GM21360 (cell line): ENCODE results near the gene XYLT1.
"Not testable (repeated sequence)": the region's sequence is repeated elsewhere in the genome, so short reads cannot be mapped to it uniquely, and the experiment has no call there.

Experiments
- ATAC-seq: cut with Tn5 transposase; IDR thresholded peaks from one replicate; pipeline ENCODE4 v1.9.1; 2021; ENCODE audit warnings: mild to moderate bottlenecking, moderate library complexity; ENCODE audit not compliant: unreplicated experiment

The XYLT1 gene

DNA sequence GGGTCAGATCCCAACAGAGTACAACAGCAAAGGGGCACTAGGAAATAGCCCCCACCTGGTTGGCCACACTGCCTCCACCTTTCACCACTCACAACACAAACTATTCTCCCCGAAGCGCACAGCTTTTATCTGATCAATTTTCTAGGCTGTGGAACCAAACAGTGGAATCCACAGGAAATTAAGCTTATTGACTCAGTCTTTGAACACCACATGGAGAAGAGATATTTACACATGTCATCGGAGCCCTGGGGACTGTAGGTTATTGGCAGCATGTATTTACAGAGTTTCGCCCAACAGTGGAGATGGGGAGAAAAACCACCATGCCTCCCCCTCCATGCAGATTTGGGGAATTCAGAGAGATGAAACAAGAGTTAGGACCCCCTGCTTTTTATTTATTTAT, 154.8 kb downstream of the XYLT1 start:
- no peak for ATAC-seq

DNA sequence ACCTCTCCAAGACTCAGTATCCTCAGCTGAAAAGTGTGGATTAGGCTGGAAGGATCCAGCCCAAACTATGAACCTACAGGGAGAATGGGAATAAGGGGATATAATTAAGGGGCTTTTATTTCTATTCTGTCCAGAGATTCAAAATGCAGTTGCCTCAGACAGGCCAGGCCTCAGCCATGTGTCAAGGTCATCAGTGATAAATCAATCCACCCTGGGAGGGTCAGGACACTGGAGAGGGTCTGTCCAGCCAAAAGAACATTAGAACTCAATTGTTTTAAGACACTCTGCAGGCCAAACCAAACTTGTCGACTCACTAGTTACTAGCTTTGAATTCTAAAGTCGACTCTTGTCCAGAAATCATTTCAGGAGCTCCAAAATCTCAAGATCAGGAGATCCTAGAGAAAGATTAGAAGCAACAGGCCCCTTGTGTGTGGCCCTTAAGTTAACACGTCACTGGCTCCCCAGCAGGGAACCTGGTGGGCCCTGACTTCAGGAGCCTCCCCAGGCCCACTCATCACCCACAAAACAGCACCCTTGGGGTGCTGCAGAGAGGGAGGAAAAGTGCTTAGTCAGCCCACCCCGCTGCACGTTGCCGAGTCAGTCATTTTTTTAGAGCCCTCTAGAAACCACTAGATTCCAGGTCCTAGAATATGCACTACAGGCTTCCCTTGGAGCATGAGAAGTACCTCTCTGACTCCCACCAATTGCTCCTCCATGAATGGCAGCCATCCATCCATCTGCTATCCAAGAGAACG, 156.8 kb downstream of the XYLT1 start:
- no peak for ATAC-seq

GRCh38 chr16:17313085-17313611, 157.6 kb downstream of the XYLT1 start:
- no peak for ATAC-seq

- no peak for ATAC-seq
Observed at GRCh38 chr16:17312094-17312710, 158.6 kb downstream of the XYLT1 start.

DNA sequence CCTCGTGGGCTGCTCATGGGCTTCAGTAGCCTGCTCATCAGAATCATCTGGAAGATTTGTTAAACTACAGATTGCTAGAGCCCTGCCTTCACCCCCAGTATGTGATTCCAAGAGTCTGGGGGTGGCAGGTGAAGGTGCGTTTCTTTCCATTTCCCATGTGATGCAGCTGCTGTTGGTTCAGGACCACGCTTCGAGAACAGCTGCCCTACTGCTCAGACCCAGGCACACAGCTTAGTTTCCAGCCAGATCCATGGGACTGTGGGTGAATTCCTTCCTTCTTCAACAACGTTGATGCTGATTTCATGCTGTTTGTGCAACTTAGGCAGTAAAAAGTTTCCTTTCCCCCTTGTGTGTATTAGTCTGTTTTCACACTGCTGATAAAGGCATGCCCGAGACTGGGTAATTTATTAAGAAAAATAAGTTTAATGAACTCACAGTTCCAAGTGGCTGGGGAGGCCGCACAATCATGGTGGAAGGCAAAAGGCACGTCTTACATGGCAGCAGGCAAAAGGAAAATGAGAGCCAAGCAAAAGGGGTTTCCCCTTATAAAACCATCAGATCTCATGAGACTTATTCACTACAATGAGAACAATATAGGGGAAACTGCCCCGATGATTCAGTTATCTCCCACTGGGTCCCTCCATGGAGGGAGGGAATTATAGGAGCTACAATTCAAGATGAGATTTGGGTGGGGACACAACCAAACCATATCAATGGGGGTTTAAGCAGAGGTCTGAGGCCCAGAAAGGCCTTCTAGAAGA, 159.2 kb downstream of the XYLT1 start:
- no peak for ATAC-seq

- no peak for ATAC-seq
Observed at GRCh38 chr16:17309510-17309909, 161.2 kb downstream of the XYLT1 start.

- ATAC-seq: no peak
Observed at GRCh38 chr16:17308186-17308585, 162.6 kb downstream of the XYLT1 start.

DNA sequence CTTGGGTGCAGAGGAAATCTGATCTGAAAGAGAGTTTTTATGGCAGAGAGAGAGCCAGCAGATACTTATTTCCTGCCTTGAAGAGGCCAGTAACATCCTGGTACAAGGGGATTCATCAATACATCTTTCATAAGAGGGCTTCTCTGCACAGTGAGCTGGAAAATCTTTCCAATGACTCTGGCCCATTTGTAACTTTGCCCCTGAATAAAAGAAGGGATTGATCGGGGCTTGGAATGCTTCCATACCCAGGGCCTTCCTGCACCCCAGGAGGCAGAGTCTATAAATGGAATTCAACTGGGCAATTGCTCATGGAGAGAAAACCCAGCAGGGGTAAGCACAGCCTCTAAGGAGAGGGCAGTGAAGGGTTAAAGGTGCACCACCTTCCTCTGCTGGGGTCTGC, 163.3 kb downstream of the XYLT1 start:
- ATAC-seq: no peak

DNA sequence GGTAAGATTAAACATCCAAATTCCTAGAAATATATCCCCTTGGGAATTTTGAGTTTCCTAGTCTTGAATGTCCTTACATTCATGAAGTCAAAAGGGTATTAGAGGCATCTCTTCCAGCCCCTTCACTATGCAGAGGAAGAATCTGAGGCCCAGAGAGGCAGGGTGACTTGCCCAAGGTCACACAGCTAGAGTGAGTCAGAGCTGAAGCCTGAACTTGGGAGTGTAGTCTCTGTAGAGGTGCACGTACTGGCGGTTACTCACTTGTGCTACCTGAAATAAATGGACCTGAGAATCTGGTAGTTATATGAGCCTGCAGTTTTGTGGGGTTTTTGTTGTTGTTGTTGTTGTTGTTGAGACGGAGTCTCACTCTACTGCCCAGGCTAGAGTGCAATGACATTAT, 164.0 kb downstream of the XYLT1 start:
- ATAC-seq: no peak

GRCh38 chr16:17306211-17306610, 164.5 kb downstream of the XYLT1 start:
- not testable (repeated sequence) for ATAC-seq

DNA sequence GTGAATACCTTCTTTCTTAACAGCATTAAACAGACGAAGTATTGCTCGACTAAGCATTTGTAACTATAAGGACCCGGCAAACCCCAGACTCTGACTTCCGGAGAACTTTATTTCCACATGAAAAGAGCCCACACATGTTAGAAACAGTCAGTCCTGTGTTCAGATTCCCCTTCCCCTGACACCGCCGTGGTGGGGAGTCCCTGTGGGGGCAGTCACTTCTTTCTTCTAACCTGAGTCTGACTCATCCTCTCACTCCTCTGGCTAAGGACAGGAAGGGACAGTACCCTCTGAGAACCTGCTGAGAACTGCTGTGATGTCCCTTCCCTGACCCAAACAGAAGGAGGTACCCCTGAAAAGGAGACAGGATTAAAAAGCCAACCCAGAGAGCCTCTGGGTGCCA, 165.1 kb downstream of the XYLT1 start:
- ATAC-seq: no peak

- no peak for ATAC-seq
Observed at GRCh38 chr16:17304491-17305119, 166.2 kb downstream of the XYLT1 start.

DNA sequence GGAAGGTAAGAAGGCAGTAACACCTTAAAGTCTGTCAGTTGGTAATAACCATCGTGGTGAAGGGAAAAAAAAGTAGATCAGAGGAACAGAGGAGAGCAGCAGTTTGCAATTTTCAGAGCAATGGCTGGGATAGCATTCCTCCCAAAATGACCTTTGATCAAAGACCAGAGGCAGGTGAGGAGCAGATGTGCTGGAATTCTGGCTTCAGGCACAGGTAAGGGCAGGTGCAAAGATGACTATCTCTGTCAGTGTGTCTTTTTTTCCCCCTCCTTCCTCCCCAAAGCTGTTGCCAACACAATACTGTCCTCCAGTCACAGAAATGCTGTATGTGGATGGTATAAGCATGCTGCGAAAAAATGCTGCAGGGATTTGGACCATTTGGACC, 166.7 kb downstream of the XYLT1 start:
- ATAC-seq: no peak

GRCh38 chr16:17303101-17303500, 167.7 kb downstream of the XYLT1 start:
- ATAC-seq: no peak

- no peak for ATAC-seq
Observed at GRCh38 chr16:17302620-17303019, 168.1 kb downstream of the XYLT1 start.

- ATAC-seq: peak; percentile 9
Observed at GRCh38 chr16:17302214-17302613, 168.5 kb downstream of the XYLT1 start.

DNA sequence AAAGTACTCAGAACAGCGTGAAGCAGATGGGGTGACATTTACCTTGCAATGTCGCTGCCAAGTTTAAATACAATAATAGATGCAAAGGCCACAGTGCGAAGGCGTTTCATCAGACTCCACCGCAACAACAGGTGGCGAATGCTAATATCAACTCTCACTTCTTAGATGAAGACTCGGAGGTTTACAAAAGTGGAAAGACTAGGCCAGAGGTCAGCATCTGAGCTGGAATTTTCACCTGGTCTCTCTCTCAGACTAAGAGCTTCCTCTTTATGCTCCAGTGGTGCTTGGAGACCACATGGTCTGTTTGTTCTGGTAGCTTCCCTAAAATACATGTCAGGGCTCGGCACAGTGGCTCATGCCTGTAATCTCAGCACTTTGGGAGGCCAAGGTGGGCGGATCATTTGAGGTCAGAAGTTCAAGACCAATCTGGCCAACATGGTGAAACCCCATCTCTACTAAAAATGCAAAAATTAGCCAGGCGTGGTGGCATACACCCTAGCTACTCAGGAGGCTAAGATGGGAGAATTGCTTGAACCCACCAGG, 169.1 kb downstream of the XYLT1 start:
- peak; percentile 76 for ATAC-seq

- no peak for ATAC-seq
Observed at GRCh38 chr16:17301184-17301583, 169.6 kb downstream of the XYLT1 start.

DNA sequence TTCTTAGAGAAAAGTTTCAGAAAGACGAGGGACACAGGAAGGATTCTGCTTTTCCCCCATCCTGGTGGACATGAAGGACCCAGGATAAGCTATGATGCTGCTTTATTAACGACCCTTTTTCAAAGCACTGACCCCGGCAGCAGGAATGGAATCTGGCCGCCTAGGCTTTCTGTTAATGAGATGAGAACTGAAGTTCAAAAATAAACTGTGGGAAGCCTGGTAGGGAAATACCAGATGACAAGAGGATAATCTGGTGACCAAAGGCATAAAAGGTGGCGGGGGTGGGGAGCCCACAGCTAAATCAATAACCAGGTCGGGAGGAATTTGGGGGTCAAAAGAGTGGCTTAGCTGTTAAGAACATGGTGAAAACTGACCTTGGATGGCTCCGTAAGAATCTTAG, 171.0 kb downstream of the XYLT1 start:
- ATAC-seq: no peak

GRCh38 chr16:17298238-17298637, 172.5 kb downstream of the XYLT1 start:
- ATAC-seq: no peak

DNA sequence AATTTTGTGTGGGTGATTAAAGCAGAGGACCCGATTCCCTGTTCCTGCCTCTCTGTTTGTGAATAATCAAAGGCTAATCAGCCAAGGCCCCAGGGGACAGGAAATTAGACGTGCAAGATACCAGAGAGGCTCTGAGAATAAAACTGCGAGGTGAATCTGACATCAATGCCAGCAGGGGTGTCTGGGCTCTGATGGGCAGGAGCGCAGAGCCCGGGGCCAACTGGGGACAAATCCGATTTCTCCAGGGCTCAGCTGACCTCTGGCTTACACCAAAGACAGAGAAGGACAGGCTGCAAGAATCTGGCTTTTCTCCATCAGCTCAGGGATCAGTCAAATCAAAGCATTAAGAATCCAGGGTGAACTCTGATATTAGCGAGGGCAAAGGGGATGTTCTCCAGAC, 174.3 kb downstream of the XYLT1 start:
- ATAC-seq: no peak
